Thyroid gland (tissue), 4 donors: Measurements from ENCODE around the gene NPBWR2. TPM values are rescaled to one million over a fixed set of nuclear protein-coding genes. Genes with fewer than 3 reads are reported as not detected.

Experiments used
- DNase-seq, 2 donors: peaks; one replicate each; pipeline ENCODE4 v3.0.0-alpha.2; 2019
- H3K27ac ChIP-seq, 3 donors: fragments of 200-600 bp; sonication (generic); 1 replicate in 2 of 3; 2 replicates in 1 of 3; pipeline ENCODE4 v1.5.1; 2016 to 2019; ENCODE audit warnings: mild to moderate bottlenecking in 1 of 3, moderate library complexity in 1 of 3
- H3K27me3 ChIP-seq: fragments of 200-600 bp; sonication (generic); one replicate; pipeline ENCODE4 v1.5.1; 2019
- H3K36me3 ChIP-seq, 2 donors: fragments of 200-600 bp; sonication (generic); one replicate each; pipeline ENCODE4 v1.5.1; 2016 to 2019
- H3K4me1 ChIP-seq, 2 donors: fragments of 200-600 bp; sonication (generic); one replicate each; pipeline ENCODE4 v1.5.1; 2017 to 2019
- H3K4me3 ChIP-seq, 3 donors: fragments of 200-600 bp; sonication (generic); replicated peaks in 1 of 3; 1 replicate in 2 of 3; 2 replicates in 1 of 3; pipeline ENCODE4 v1.5.1; 2016; ENCODE audit warnings: mild to moderate bottlenecking in 1 of 3
- H3K9me3 ChIP-seq: fragments of 200-600 bp; sonication (generic); one replicate; pipeline ENCODE4 v1.5.1; 2017
- POLR2A ChIP-seq, 2 donors: fragments of 450-650 bp; IDR thresholded peaks; one replicate each; pipeline ENCODE4 v1.6.1; 2017; ENCODE audit warnings: antibody characterized with exemption in 2 of 2, mild to moderate bottlenecking in 2 of 2, moderate library complexity in 1 of 2
- WGBS, 2 donors: methylation state at CpG; one replicate each; pipeline ENCODE4 v1.1.5; 2017; 5-methylcytosine and 5-hydroxymethylcytosine counted together
- intact Hi-C: fragments of 100-400 bp; cut with DNase I; formaldehyde crosslinking; loops from one replicate; pipeline ENCODE4 v1.15.1; 2023
- total RNA-seq, 4 donors: library from RNA; depleted of rRNA; stranded (reverse); fragments of >200 nt; gene quantifications; one replicate each; pipeline ENCODE4 v1.2.3, GENCODE V29; 2016
- TF ChIP-seq, protein P1 (sequence below), 6 experiments: fragments of 200-600 bp in 3 of 6; fragments of 450-650 bp in 3 of 6; sonication (generic) in 3 of 6; IDR thresholded peaks; one replicate each; pipeline ENCODE4 v1.5.1; 2016 to 2019; ENCODE audit warnings: antibody characterized with exemption in 6 of 6, mild to moderate bottlenecking in 2 of 6, inconsistent platforms in 1 of 6, moderate library complexity in 1 of 6

Gene NPBWR2, protein sequence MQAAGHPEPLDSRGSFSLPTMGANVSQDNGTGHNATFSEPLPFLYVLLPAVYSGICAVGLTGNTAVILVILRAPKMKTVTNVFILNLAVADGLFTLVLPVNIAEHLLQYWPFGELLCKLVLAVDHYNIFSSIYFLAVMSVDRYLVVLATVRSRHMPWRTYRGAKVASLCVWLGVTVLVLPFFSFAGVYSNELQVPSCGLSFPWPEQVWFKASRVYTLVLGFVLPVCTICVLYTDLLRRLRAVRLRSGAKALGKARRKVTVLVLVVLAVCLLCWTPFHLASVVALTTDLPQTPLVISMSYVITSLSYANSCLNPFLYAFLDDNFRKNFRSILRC
- total RNA-seq = not detected

DNA sequence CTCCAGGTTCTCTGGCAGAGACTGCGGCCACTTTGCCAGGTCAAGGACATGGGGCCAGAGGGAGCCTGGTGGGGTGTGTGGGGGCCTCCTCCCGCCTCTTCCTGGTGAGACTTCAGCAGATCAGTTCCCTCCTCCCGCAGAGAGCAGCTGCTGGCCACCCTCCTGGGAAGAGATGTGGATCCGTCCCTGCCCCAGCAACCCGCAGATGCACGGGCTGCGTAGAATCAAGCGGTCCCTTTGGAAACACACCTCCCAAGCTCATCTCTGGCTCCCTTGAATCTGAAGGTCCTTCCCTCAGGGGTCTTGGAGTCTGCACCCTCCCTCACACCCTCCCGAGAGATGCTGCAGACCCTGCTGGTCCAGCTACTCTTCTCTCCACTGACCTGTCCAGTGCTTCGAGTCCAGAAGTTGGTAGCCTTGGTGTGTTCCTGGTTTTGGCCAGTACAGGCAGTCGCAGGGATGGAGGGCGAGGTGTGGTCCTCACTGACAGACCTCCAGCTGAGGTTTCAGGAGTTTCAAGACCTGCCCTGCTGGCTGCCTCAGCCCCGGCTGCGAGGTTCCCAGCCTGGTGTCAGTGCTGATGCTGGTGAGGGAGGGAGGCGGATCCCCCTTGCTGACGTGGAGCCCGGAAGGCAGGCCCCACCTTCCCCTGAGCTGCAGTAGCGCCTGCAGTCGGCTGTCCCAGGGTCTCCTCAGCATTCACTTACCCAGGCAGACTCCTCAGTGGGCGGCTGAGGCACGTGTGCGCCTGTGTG, at the start of gene NPBWR2:
TSS of gene NPBWR2 (minus strand) at position 585 of the 755 bp plus-strand sequence. CDS start 734 bp downstream, outside the sequence.
- DNase-seq = no peak
- 69 to 82% methylated on average over 9 to 16 of the region's 22 CpGs for WGBS, 2 donors
- Histone ChIP-seq H3K9me3 (no peaks in the 10 kb centered on the region), H3K27ac (no peak within 1 kb of the TSS), H3K4me1 (peaks cover 7% of the 10 kb centered on the region in 2 donors), H3K4me3 (no peak within 1 kb of the TSS), H3K27me3 (no peaks in the 10 kb centered on the region), H3K36me3 (no peaks in the 10 kb centered on the region)
- TF ChIP-seq POLR2A (IDR thresholded peaks at IDR 0.05) = no peak
- TF ChIP-seq, protein P1, sequence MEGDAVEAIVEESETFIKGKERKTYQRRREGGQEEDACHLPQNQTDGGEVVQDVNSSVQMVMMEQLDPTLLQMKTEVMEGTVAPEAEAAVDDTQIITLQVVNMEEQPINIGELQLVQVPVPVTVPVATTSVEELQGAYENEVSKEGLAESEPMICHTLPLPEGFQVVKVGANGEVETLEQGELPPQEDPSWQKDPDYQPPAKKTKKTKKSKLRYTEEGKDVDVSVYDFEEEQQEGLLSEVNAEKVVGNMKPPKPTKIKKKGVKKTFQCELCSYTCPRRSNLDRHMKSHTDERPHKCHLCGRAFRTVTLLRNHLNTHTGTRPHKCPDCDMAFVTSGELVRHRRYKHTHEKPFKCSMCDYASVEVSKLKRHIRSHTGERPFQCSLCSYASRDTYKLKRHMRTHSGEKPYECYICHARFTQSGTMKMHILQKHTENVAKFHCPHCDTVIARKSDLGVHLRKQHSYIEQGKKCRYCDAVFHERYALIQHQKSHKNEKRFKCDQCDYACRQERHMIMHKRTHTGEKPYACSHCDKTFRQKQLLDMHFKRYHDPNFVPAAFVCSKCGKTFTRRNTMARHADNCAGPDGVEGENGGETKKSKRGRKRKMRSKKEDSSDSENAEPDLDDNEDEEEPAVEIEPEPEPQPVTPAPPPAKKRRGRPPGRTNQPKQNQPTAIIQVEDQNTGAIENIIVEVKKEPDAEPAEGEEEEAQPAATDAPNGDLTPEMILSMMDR (IDR thresholded peaks at IDR 0.05) = no peak
- intact Hi-C loops = no loop called here

DNA sequence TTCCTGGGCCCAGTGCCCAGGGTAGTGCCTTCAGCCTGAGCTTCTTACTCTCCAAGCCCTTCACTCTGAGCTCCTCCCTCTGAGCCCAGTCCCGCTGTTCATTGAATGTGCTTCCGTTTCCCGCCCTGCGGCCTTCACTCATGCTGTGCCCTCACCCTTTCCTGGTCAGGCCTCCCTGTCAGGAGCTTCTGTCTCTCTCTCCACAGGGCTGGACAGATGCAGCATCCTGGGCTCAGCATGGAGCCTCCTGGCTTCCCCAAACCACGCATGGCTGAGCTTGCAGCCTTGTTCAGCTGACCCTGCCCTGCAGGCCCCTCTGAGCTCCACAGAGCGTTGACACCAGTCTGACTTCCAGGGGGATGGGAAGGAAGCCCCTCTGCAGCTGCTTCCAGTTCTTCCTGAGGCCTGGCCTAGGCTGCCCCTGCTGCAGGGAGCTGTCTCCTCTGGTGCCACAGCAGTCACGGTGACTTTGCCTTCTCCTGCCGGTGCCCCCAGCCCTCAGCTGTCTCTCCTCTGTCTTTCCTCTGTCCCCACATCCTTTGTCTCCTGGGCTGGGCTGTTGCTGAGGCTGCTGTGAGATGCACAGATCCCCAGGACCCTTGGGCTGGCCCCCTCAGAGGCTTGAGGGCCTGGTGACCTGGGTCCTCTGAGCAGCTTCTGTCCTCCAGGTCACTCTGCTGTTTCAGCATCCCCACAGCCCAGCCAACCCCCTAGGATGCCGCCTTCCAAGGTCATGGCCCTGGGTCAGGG, 48.9 kb upstream of the NPBWR2 start:
- Histone ChIP-seq H3K27me3 (no peaks in the 10 kb centered on the region), H3K9me3 (no peaks in the 10 kb centered on the region), H3K36me3 (no peaks in the 10 kb centered on the region), H3K4me3 (no peak overlapping the region), H3K4me1 (no peaks in the 10 kb centered on the region), H3K27ac (no peak overlapping the region)
- intact Hi-C loops = no loop called here
- TF ChIP-seq, protein P1 (IDR thresholded peaks at IDR 0.05) = no peak
- no peak for TF ChIP-seq POLR2A (IDR thresholded peaks at IDR 0.05)
- no peak for DNase-seq
- 29 to 47% methylated on average over 7 of the region's 9 CpGs for WGBS, 2 donors

DNA sequence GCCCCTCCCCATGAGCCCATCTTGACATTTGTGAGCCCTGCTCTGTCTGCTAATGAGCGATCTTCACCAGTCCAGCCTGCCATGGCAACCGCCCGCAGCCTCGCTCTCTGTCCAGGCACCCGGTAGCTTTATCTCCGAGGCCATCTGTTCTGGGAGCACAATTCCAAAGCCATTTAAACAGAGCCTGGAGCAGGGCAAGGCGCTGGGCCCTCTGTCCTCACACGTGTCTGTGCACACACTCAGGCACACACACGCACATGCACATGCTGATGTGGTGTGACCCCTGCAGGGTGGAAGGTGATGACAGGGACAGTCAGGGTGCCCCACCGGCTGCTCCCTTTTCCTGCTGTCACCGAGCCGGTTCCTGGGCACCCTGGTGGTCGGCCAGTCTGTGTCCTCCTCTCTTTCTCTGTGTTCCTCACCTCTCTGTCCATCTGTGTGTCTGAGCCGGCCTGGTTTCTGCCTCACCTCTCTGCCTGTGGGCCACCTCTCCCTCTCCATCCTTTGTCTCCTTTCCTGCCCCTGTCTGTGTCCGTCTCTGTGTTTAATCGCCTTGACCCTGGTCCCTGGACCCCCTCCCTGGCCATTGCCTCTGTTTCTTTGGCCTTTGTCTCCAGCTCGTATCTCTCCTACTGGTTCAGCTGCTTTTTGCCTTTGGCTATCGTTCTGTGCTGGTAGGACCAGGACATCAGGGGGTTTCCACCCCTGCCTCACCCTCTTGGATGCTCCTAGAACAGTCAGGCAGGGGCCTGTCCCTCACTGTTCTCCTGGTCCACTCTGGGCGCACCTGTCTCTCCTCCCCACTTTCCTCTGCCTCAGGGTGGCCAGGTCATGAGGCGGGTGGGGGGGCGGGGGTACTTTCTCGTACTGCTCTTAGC, 48.1 kb upstream of the NPBWR2 start:
- no peak for DNase-seq
- Histone ChIP-seq H3K36me3 (no peaks in the 10 kb centered on the region), H3K27ac (no peak overlapping the region), H3K4me3 (no peak overlapping the region), H3K9me3 (no peaks in the 10 kb centered on the region), H3K4me1 (no peaks in the 10 kb centered on the region), H3K27me3 (no peaks in the 10 kb centered on the region)
- TF ChIP-seq POLR2A (IDR thresholded peaks at IDR 0.05) = no peak
- TF ChIP-seq, protein P1 (IDR thresholded peaks at IDR 0.05) = no peak
- 70 to 75% methylated on average over 21 to 22 of the region's 22 CpGs for WGBS, 2 donors
- intact Hi-C loops = no loop called here

DNA sequence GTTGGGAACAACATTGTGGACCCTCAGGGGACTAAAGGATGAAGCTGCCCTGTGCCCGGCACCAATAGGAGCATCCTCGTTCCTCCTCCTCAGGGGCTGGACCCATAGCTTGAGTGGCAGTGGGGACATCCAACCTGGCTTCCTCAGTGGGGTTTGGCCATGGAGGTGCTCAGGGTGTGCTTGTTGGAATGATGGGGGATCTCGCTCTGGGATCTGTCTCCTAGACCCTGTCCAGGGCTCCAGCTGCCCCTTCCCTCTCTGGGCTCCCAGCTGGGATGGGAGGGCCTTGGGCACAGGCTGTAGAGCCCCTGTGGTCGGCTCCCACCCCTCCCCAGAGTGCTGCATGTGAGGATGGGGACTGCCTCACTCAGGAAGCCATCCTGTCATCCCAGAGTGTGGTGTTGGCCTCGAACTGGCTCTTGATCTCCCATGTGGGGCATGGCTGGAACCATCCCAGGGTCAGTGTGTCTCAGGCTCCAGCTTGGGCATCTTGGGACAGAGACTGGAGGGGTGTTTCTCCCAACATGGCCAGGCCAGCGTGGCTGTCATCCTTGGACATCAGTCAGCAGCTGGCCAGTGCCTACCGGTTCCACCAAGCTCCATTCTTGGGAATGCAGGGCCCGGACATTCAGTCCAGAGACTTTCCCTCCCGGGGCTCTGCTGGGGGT, 47.4 kb upstream of the NPBWR2 start:
- DNase-seq = no peak
- no peak for TF ChIP-seq POLR2A (IDR thresholded peaks at IDR 0.05)
- TF ChIP-seq, protein P1 (IDR thresholded peaks at IDR 0.05) = no peak
- Histone ChIP-seq H3K36me3 (no peaks in the 10 kb centered on the region), H3K4me1 (no peaks in the 10 kb centered on the region), H3K27me3 (no peaks in the 10 kb centered on the region), H3K4me3 (no peak overlapping the region), H3K9me3 (no peaks in the 10 kb centered on the region), H3K27ac (no peak overlapping the region)
- intact Hi-C loops = no loop called here
- 78 to 85% methylated on average over 4 to 6 of the region's 9 CpGs for WGBS, 2 donors
